Stomach (tissue), 4 donors: ENCODE results near the gene TAC3.
"Not testable (repeated sequence)": the region's sequence is repeated elsewhere in the genome, so short reads cannot be mapped to it uniquely, and the experiment has no call there.

Experiments used
- CTCF ChIP-seq, 7 experiments: fragments of 450-650 bp in 4 of 7; fragments of 200-600 bp in 3 of 7; sonication (generic) in 3 of 7; IDR thresholded peaks; one replicate each; pipeline ENCODE4 v1.5.1; 2016 to 2019; ENCODE audit warnings: antibody characterized with exemption in 7 of 7, control low read depth in 2 of 7, mild to moderate bottlenecking in 1 of 7
- EP300 ChIP-seq: sonication (generic); formaldehyde crosslinking; IDR thresholded peaks from one replicate; pipeline ENCODE4 v1.6.1; 2017; ENCODE audit warnings: antibody characterized with exemption
- POLR2AphosphoS5 ChIP-seq, 3 donors: sonication (generic); formaldehyde crosslinking; IDR thresholded peaks; one replicate each; pipeline ENCODE4 v1.6.1; 2016; ENCODE audit warnings: antibody characterized with exemption in 3 of 3

- not testable (repeated sequence) for TF ChIP-seq EP300; CTCF (IDR thresholded peaks at IDR 0.05); POLR2AphosphoS5 (IDR thresholded peaks at IDR 0.05)
Measured at GRCh38 chr12:57018353-57018752, 2.0 kb upstream of the TAC3 start.
